Measurements from ENCODE around the gene OPRD1.

DNA sequence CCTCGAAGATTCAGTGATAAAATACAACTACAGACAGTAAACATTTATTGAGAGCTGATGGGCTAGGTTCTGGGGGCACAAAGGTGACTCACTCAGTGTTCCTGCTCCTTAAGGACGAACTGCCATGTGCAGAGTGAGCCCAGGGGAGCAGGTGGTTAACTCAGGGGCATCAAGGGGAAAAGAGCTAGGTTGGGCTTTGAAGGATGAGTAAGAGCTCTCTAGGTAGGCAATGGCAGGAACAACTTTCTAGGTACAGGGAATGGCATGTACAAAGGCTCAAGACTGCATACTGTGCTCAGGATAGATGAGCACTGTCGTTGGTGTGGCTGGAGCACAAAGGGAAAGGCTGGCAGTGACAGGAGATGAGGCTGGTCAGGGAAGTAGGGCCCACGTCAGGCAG, 85.8 kb downstream of the OPRD1 start:
- TF ChIP-seq POLR2AphosphoS5 (IDR thresholded peaks at IDR 0.05; ENCODE audit: low read depth, low read length) (no peak), TAF1 (IDR thresholded peaks at IDR 0.05; ENCODE audit: borderline replicate concordance, low read depth, low read length) (no peak), POLR2A (IDR thresholded peaks at IDR 0.05; ENCODE audit: low read depth, low read length) (no peak)
